COLO668 (cell line): ENCODE measurements around the gene TNFSF13B.
A peak's percentile ranks its signal among the peaks of the same experiment; 100 is the strongest.
"Not testable (repeated sequence)": the region's sequence is repeated elsewhere in the genome, so short reads cannot be mapped to it uniquely, and the experiment has no call there.

ENCODE experiments used
- DNase-seq: peaks from one replicate; lab custom pipeline; 2025; ENCODE audit not compliant: unreplicated experiment; lab: John Stamatoyannopoulos, UW

The TNFSF13B gene, protein sequence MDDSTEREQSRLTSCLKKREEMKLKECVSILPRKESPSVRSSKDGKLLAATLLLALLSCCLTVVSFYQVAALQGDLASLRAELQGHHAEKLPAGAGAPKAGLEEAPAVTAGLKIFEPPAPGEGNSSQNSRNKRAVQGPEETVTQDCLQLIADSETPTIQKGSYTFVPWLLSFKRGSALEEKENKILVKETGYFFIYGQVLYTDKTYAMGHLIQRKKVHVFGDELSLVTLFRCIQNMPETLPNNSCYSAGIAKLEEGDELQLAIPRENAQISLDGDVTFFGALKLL

DNA sequence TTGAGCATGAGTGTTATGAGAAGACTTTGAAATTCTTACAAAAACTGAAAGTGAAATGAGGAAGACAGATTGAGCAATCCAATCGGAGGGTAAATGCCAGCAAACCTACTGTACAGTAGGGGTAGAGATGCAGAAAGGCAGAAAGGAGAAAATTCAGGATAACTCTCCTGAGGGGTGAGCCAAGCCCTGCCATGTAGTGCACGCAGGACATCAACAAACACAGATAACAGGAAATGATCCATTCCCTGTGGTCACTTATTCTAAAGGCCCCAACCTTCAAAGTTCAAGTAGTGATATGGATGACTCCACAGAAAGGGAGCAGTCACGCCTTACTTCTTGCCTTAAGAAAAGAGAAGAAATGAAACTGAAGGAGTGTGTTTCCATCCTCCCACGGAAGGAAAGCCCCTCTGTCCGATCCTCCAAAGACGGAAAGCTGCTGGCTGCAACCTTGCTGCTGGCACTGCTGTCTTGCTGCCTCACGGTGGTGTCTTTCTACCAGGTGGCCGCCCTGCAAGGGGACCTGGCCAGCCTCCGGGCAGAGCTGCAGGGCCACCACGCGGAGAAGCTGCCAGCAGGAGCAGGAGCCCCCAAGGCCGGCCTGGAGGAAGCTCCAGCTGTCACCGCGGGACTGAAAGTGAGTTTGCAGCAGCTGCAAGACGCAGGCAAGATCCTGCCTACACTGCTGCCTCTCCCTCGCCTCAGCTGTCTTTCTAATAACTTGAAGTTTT, at the start of gene TNFSF13B:
TNFSF13B (plus strand) TSS at position 118 of the 728 bp plus-strand sequence; CDS start at position 296, 178 bp downstream.
- DNase-seq = no peak

DNA sequence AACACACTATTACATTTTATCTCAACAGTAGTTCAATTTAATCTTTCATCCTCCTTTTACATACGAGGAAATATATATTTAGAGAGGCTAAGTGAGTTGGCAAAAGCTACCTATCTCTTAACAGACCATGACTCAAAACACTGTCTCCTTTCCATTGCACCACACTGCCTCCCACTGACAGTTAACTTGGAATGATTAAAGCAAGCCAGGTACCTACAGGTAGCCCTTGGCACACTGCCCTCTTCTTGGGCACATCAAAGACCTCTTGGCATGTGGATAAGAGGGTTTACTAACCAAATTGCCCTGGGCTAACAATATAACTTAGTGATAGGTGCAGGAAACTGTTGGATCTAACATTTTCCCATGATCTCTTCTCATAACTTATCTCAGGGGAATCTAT, 49.5 kb upstream of the TNFSF13B start:
- peak; percentile 40 for DNase-seq

DNA sequence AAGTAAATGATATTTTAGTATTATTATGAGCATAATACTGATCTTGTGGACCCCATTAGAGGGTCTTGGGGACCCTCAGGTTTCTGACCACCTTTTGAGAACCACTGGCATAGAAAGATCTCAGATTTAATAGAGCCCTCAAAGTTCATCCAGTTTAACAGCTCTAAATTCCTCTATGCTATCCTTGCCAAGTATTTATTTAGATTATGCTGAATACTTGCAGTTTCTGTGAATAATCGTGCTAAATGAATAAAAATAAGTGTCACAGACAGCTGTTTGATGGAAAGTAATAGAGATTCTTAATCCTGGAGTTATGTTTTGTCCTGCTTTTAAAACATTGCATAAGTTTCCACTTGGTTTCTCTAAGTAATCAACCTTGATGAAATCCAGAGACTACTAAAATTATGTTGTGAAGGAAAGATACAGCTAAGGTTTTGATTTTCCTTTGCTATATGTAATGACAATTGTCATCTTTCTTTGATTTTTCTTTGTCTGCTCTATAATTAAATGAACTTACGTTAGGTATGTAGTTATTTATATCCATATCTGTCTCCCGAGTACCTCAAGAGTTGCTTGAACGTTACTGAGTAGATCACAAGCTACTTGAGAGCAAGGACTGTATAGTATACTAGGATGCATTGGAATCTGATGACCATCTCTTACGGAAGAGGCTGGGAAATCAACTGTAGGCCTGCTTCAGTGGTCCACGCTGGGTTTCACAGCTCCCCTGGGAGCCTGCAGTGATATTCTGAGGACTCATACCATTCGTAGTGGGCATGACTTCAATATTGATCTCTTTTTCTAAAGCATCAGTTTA, 45.6 kb upstream of the TNFSF13B start:
- DNase-seq = no peak

DNA sequence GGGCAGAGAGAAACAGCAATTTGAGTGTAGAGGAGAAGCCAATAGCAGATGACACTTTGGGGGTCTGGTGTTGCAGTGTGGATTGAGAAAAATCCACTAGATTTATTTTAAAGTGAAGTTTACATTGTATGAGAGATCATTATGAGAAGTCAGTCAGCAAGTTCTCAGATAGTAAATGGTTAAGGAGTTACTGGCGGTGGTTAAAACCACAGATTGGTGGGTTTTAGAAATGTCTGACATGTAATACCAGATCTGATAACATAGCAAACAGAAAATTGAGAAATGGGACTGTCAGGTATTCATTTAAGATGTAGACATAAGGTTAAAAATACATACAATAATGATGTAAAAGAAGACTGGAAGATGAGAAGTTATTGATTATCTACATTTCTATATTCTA, 44.1 kb upstream of the TNFSF13B start:
- no peak for DNase-seq

DNA sequence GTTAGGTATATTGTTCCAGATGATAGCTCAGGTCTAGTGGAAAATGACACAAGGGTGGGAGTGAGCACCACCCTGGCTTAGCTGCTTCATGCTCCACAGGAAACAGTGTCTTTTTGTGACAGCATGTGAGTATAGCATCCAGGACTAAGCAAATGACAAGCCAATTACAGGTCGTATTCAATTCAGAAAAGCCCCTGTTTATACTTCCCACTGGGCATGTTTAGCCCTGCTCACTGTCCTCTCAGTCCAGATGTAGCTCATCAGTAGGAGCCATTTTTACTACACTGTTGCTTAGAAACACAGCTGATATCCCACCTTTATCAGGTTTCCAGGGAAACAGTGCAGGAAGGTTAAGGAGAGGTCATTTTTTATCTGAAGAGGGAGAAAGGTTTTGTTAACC, 43.3 kb upstream of the TNFSF13B start:
- DNase-seq = peak; percentile 35

DNA sequence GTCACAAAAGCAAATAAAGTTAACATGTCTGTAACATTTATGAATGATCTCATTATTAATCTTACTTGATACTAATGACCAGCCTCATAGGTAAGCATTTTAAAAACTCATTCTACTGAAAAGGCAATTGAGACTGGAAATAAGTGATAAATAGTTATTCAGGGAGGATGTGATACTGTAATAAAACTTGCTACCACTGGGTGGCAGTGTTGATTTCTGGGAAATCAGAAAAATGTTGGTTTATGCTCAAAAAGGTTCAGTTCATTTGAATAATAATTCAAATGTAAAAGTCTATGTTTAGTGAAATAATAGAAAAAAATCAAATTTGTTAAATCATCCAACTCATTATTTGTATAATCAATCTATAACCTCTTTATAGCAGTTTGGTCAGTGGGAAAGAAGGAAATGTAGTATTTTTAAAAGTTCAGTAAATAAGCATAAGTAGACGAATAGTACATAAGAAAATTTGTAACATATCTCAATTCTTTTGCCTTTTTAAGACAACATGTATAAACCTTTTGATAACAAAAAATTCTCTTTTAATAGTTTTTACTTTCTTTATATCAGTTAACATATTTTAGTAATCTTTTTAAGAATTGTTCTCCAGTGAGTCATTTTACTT, 41.8 kb upstream of the TNFSF13B start:
- DNase-seq = peak; percentile 23

DNA sequence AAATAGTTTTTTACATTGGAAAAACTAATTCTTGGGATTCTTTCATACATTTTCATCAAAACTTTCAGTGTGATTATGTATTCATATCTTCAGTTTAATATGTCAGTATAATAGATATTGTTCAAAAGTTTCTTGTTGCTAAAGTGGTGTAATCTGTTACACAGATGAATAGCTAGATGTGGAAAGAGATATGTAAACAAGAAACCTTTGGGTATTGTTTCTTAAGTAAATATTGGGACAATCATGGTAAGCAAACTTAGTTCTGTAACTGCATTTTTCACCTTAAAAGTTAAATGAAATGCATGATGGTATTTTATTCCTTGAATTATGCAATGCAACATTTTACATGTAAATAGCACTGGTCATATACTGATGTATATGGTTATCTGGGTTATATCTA, 39.1 kb upstream of the TNFSF13B start:
- no peak for DNase-seq

DNA sequence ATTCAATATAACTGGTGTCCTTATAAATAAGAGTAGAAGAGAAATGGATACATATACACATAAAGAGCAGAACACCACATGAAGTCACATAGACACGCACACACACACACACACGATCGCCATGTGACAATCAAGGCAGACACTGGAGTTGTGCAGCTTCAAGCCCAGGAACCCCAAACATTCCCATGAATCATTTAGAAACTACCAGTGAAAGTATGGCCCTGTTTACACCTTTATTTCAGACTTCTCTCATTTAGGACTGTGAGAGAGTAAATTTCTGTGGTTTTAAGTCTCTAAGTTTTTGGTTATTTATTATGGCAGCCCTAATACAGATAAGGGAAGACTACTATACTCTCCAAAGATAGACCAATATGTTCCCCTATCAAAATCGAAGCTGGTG, 20.4 kb upstream of the TNFSF13B start:
- DNase-seq = no peak

DNA sequence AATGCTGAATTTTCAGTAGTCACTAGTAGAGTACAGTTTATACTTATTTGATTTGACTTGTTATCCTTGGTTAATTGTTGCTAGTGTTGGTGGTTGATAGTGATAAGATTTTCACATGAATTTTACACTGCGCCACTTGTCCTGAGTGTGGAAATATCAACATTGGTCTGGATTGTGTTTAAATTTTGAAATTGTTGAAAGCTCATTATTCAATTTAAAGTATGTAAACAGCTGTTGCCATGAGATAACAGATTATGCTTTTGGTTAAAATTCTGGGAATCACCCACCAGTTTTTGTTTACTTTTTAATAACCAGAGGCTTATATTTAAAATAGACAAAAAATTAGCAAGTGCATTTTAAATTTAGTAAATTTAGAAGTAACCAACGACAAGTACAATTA, 12.3 kb upstream of the TNFSF13B start:
- no peak for DNase-seq

DNA sequence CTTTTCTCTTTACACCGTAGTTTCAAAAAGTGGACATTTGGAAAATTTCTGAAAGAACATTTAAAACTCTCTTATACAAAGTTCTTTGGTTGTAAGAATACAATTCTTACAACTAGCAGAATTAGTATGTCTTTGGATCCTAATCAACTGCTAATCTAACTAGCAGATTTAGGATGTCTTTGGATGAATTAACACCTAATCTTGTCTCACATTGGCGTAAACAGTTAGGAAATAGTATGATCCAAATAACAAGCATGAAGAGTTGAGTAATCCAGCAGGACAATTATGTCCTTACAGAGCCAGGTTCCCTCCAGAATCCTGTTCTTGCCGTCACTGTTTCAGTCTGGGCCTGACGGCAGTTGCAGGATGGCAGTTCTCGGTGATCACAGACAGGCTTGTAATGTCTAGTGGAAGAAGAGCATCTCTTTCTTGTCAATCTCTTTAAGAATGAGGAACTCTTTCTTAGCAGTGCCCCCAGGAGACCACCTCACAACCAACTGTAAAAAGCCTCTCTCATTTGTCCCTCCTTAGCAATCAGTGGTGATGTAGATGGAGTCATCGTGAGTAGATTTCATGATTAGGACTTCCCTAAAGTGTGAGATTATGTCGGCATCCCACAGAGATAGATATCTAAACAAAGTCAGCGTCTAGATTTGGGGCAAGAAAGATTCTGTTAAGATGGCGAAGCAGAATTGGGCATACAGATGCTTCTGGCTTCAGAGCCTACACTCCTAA, 5.7 kb upstream of the TNFSF13B start:
- no peak for DNase-seq

DNA sequence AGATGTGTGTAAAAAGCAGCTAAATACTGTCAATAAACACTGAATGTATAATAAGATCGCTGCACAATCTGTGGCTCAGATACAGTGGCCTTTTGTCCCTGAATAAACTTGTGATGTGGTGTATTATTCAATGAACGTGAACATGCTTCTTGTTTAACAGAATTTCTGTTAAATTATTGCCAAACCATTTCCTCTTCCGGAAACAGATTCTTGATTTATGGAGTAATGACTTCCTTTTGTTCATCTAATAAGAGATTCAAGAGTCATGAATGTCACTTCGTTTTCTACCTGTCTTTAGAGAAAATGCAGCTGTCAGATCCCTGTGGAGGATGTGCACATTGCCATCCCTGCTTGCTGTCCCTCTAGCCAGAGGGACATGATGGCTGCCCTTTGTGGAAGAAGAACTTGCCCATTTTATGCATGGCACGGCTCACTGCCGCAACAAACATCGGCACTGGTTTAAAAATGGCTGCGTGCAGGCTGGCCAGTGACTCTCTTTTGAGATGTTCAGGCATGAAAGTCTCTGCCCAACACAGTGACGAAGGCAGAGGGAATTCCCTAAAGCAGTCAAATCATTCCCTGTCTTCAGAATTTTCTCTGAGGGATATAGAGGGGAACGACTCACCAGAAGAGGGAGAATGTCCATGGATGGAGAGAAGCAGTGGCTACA, 3.1 kb upstream of the TNFSF13B start:
- no peak for DNase-seq

DNA sequence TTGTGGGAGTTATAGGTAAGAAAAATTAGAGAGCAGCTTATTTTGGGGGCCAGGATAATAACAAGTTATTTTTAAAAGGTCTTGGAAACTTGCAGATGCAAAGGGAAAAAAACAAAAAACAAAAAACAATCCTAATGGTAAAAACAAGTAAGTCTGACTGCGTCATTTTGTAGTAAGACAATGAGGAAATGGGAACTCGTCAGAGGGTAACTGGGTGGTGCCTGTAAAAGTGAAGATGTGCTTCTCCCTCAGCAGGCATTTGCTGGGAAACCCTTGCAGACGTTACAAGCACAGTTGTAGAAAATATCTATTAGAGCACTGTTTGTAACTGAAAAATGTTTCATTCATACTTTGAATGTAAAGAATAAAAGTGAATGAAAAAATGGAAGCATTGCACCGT, 2.2 kb upstream of the TNFSF13B start:
- no peak for DNase-seq

DNA sequence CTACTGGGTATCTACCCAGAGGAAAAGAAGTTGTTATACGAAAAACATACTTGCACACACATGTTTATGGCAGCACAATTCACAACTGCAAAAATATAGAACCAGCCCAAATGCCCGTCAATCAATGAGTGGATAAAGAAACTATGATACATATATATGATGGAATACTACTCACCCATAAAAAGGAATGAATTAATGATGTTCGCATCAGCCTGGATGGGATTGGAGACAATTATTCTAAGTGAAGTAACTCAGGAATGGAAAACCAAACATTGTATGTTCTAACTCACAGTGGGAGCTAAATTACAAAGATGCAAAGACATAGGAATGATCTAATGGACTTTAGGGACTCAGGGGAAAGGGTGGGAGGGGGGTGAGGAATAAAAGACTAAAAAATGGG, 1.7 kb upstream of the TNFSF13B start:
- DNase-seq = not testable (repeated sequence)

DNA sequence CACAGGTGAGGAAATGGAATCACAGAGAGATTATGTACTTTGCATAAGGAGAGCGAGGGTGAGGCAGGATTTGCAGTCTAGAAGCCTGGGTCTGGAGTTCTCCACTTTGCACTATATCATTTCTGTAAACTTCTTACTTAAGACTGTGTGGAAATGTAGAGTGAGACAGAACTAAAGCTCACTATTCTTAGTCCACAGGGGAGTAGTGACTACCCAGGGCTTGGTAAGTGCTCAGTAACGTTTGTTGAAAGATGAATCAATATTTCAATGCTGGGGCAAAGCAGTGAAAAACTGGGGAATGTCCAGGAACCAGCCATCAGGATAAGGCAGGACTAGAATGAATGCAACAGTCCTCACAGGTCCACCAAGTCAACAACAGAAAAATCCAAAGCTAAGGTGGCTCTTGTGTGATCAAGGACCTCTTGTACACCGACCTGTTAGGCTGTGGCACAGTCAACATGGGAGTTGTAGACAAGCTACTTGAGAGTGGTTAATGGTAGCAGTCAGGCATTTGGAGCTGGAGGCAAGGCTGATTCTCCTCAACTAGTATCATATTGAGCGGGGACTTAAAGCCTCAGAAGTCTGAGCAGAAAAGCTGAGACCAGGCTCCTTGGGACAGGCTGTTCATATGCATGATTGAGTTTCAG, 929 bp upstream of the TNFSF13B start:
- no peak for DNase-seq

DNA sequence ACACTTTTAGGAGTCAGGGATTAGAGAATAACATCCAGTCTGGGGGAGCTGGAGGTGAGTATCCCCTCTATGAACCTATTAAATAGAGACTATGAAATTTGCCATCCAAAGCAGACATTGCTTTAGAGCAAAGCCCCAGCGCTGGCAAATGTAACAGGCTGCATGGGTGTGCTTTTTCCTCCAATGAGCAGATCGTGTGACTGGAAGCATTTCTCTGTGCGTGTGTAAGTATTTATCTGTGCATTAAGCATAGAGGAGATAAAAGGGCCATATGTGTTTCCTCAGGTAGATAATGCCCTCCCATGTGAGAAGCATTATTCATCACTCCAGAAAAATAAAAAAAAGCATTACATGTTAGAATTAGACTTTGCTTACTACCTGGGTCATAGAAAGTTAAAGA, 924 bp downstream of the TNFSF13B start:
- no peak for DNase-seq

DNA sequence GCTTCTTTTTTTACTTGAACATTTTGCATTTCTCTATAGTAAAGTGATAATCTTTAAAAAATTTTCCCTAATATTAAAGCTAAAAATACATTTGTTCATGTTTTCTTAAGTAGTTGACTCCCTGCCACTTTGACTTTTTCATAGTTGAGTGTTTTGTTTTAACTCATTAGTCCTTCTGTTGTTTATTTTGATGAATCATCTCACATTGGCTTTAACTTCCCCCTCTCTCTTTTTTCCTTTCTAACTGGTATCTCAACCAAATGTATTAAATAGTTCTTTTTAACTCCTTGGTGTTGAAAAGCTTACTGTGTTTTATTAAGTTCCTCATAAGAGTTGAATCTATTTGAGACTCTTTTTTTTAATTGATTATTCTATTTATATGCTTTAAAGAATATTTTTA, 2.8 kb downstream of the TNFSF13B start:
- DNase-seq = no peak

DNA sequence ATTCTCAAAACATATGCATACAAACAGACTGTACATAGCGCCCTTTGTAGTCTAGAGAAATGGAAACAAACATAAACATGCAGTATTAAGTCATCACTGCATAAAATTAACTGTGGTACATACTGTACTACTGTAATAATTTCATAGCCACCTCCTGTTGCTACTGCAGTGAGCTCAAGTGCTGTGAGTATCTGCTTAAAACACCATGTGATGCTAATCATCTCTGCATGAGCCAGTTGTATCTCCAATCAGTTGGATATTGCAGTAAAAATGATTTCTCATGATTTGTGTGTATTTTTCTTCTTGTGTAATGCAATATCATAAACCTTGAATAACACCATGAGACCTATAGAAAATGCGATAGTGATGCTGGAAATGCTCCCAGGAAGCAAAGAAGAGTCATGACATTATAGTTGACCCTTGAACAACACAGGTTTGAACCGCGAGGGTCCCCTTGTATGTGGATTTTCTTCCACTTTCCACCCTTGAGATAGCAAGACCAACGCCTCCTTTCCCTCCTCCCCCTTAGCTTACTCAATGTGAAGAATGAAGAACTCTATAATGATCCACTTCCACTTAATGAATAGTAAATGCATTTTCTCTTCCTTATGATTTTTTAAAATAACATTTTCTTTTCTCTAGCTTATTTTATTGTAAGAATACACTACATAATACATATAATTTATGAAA, 4.1 kb downstream of the TNFSF13B start:
- DNase-seq = no peak

DNA sequence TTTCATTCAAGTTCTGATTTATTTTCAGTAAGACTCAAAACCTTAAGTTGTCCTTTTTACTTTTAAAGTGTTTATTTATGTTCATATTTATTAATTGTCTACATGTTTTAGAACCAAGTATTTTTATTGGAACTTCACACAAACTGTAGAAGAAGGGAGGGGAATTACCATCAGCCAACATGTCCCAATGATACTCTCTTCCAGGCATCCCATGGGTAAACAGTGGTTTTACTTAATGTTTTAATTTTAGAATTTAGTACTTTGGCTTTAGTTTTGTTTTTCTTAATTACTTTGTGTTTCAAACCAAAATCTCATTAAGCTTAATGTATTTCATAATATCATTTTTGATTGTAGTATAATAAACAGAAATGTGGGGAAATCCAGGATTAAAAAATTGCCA, 5.2 kb downstream of the TNFSF13B start:
- DNase-seq = no peak

DNA sequence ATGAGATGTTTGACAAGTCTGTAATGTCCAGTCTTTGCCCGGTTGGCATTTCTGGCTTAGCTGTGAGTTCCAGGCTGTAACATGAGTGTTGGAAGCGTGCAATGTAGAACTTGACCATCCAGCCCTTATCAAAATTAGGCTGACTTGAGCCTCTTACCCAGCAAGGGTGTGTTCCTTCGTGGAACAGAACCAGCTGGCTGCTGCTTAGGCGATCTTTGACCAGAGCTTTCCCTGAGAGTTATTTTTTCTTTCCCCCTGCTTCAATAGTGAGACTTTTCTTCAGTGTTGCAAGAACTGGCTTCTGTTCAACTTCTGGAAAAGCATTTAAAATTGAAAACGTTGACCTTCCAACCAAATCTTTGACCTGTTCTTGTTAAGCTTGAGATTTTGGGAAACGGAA, 6.5 kb downstream of the TNFSF13B start:
- DNase-seq = no peak
